ENCODE results near the gene DLGAP4. TPM values are rescaled to one million over a fixed set of nuclear protein-coding genes. Genes with fewer than 3 reads are reported as not detected.

Gene DLGAP4
- polyA plus RNA-seq, 2 of the 4 experiments (the other 2 are of a cell fraction) = 11.9 to 36.7 TPM

GRCh38 chr20:36318166-36318565 is 12.0 kb downstream of the DLGAP4 start:
- ChIA-PET CTCF (interaction anchor here (0.6 kb wide), 1 partner anchor 239 kb away, joined by 3 read pairs; no protein-coding TSS in a partner anchor), POLR2A (no interaction called here)
- H3K4me3 ChIP-seq = no peak overlapping the region
- no peak overlapping the region for H3K4me2 ChIP-seq
- no peak for DNase-seq (ENCODE audit: low read depth in 1 of 2, low spot score in 1 of 2)
- H3K27ac ChIP-seq = no peak overlapping the region
- TF ChIP-seq HOXB13 (CRISPR knock-in tag; IDR thresholded peaks at IDR 0.05; ENCODE audit: low read depth) = no peak
- TF ChIP-seq, protein P1, sequence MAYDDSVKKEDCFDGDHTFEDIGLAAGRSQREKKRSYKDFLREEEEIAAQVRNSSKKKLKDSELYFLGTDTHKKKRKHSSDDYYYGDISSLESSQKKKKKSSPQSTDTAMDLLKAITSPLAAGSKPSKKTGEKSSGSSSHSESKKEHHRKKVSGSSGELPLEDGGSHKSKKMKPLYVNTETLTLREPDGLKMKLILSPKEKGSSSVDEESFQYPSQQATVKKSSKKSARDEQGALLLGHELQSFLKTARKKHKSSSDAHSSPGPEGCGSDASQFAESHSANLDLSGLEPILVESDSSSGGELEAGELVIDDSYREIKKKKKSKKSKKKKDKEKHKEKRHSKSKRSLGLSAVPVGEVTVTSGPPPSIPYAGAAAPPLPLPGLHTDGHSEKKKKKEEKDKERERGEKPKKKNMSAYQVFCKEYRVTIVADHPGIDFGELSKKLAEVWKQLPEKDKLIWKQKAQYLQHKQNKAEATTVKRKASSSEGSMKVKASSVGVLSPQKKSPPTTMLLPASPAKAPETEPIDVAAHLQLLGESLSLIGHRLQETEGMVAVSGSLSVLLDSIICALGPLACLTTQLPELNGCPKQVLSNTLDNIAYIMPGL (CRISPR knock-in tag; IDR thresholded peaks at IDR 0.05; ENCODE audit: borderline replicate concordance) = no peak
- TF ChIP-seq ATOH8 (CRISPR knock-in tag; IDR thresholded peaks at IDR 0.05; ENCODE audit: low read depth) = no peak
- H3K4me1 ChIP-seq = no peaks in the 10 kb centered on the region
- H3K9me3 ChIP-seq = no peaks in the 10 kb centered on the region
- FAIRE-seq = no peak
- 46% methylated on average over 3 of the region's 3 CpGs for WGBS (ENCODE audit: missing lambda C conversion rate)
- no peak for ATAC-seq

DNA sequence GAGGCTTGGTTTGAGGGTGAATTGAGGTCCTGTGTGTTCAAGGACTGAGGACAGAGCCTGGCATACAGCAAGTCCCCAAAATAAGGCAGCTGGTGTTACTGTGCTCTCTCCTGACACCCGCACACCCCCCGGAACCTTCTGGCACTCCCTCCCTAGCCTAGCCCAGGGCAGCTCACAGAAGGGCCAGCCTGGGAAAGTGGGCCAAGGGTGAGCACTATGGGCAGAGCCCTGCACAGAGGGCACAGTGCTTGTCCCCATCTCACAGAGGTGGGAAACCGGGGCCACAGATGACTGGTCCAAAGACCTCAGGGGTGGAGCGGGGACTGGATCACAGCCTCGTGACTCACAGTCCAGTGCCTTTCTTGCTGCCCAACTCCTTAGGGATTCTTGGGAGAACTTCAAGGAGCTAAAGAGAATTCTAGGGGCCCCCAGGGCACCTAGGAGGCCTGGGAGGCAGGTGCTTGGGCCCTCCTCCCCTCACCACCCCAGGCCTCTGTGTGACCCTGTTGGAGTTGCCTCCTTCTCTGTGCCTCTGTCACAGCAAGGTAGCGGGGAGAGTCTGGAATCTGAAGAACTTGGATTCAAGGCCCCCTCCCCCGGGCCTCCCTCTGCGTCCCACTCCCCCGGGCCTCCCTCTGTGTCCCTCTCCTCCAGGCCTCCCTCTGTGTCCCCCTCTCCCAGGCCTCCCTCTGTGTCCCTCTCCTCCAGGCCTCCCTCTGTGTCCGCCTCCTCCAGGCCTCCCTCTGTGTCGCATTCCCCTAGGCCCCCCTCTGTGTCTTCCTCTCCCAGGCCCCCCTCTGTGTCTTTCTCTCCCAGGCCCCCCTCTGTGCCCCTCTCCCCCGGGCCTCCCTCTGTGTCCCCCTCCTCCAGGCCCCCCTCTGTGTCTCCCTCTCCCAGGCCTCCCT is 13.5 kb downstream of the DLGAP4 start:
- H3K27ac ChIP-seq = no peak overlapping the region
- H3K4me3 ChIP-seq = no peak overlapping the region
- ChIA-PET CTCF (no interaction called here), POLR2A (no interaction called here)
- TF ChIP-seq HOXB5 (CRISPR knock-in tag; IDR thresholded peaks at IDR 0.05) = no peak
- TF ChIP-seq, protein P2, sequence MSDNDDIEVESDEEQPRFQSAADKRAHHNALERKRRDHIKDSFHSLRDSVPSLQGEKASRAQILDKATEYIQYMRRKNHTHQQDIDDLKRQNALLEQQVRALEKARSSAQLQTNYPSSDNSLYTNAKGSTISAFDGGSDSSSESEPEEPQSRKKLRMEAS (IDR thresholded peaks at IDR 0.05) = no peak
- no peak for TF ChIP-seq RARB (CRISPR knock-in tag; IDR thresholded peaks at IDR 0.05)
- no peak for TF ChIP-seq MAFK (IDR thresholded peaks at IDR 0.05; ENCODE audit: partially characterized antibody)
- TF ChIP-seq HOXA7 (CRISPR knock-in tag; IDR thresholded peaks at IDR 0.05) = no peak
- TF ChIP-seq SREBF2 (IDR thresholded peaks at IDR 0.05) = no peak
- TF ChIP-seq CHD4 (IDR thresholded peaks at IDR 0.05; ENCODE audit: borderline replicate concordance) = no peak
- FAIRE-seq (no peak), ATAC-seq (no peak), DNase-seq (ENCODE audit: low read depth in 1 of 2, low spot score in 1 of 2) (no peak)
- no peaks in the 10 kb centered on the region for H3K9me3 ChIP-seq
- WGBS (ENCODE audit: missing lambda C conversion rate) = 54% methylated on average over 10 of the region's 12 CpGs
- no peak overlapping the region for H3K4me2 ChIP-seq
- no peaks in the 10 kb centered on the region for H3K4me1 ChIP-seq

DNA sequence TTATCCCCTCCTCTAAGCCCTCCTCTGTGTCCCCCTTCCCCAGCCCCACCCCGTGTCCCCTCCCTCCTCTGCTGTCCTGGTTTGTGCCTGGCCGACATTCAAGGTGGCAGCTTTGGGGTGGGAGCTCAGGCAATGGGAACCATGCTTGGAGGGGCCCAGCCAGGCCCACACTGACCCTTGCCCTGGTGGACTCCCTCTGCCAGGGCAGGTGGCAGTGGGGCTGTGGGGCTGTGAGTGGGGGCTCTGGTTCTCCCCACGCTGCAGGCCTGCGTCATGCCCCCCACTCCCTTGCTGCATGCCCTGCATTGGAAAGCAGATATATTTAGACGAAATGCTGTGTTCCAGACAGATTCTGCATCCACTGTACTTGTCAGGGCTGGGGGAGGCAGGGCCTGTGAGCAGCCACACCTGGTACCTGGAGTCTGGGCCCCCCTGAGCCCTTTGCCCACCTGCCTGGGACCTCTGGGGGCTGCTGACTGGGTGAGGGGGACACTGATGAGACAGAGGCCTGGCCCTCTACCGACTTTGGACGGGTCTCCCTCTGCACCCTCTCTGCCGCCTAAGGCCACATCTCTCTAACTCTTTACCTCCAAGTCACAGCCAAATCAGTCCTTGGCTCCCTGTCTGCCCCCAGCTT is 14.2 kb downstream of the DLGAP4 start:
- DNase-seq (ENCODE audit: low read depth in 1 of 2, low spot score in 1 of 2) (no peak), FAIRE-seq (no peak), ATAC-seq (no peak)
- WGBS (ENCODE audit: missing lambda C conversion rate) = 47% methylated on average over 6 of the region's 8 CpGs
- TF ChIP-seq HDAC2 (IDR thresholded peaks at IDR 0.05) (no peak), CBX2 (IDR thresholded peaks at IDR 0.05; ENCODE audit: borderline replicate concordance, low read depth) (no peak)
- Histone ChIP-seq H3K27ac (no peak overlapping the region), H3K4me1 (no peaks in the 10 kb centered on the region), H3K4me3 (no peak overlapping the region), H3K9me3 (peaks cover 7% of the 10 kb centered on the region; the same call in 2 of the 3 replicates), H3K4me2 (no peak overlapping the region)
- POLR2A ChIA-PET = no interaction called here
- CTCF ChIA-PET = no interaction called here

GRCh38 chr20:36320898-36321695 is 15.0 kb downstream of the DLGAP4 start:
- H3K4me3 ChIP-seq = no peak overlapping the region
- CTCF ChIA-PET = interaction anchor here (0.6 kb wide), 1 partner anchor 902 kb away, joined by 3 read pairs; no protein-coding TSS in a partner anchor
- POLR2A ChIA-PET = no interaction called here

More at GRCh38 chr20:36320898-36321695, 15.0 kb downstream of the DLGAP4 start:
- no peak for ATAC-seq
- TF ChIP-seq HOXB13 (CRISPR knock-in tag; IDR thresholded peaks at IDR 0.05; ENCODE audit: low read depth) = no peak
- no peak for TF ChIP-seq SMC3 (IDR thresholded peaks at IDR 0.05)
- no peak for TF ChIP-seq PHF8 (IDR thresholded peaks at IDR 0.05; ENCODE audit: borderline replicate concordance, low read depth)
- TF ChIP-seq ATOH8 (CRISPR knock-in tag; IDR thresholded peaks at IDR 0.05; ENCODE audit: low read depth) = no peak
- TF ChIP-seq, protein P3, sequence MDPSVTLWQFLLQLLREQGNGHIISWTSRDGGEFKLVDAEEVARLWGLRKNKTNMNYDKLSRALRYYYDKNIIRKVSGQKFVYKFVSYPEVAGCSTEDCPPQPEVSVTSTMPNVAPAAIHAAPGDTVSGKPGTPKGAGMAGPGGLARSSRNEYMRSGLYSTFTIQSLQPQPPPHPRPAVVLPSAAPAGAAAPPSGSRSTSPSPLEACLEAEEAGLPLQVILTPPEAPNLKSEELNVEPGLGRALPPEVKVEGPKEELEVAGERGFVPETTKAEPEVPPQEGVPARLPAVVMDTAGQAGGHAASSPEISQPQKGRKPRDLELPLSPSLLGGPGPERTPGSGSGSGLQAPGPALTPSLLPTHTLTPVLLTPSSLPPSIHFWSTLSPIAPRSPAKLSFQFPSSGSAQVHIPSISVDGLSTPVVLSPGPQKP (IDR thresholded peaks at IDR 0.05; ENCODE audit: low read depth, low read length) = no peak
- TF ChIP-seq FOXS1 (CRISPR knock-in tag; IDR thresholded peaks at IDR 0.05) = no peak
- no peak for TF ChIP-seq GATA3 (IDR thresholded peaks at IDR 0.05; ENCODE audit: borderline replicate concordance)
- TF ChIP-seq ZNF302 (CRISPR knock-in tag; IDR thresholded peaks at IDR 0.05) = no peak
- TF ChIP-seq, protein P4, sequence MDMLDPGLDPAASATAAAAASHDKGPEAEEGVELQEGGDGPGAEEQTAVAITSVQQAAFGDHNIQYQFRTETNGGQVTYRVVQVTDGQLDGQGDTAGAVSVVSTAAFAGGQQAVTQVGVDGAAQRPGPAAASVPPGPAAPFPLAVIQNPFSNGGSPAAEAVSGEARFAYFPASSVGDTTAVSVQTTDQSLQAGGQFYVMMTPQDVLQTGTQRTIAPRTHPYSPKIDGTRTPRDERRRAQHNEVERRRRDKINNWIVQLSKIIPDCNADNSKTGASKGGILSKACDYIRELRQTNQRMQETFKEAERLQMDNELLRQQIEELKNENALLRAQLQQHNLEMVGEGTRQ (IDR thresholded peaks at IDR 0.05) = no peak
- no peak for TF ChIP-seq CBX8 (IDR thresholded peaks at IDR 0.05)
- WGBS (ENCODE audit: missing lambda C conversion rate) = 69% methylated on average over 24 of the region's 24 CpGs
- no peak for FAIRE-seq
- no peak for DNase-seq (ENCODE audit: low read depth in 1 of 2, low spot score in 1 of 2)
- peaks cover 12% of the 10 kb centered on the region; the same call in 2 of the 3 replicates for H3K9me3 ChIP-seq
- H3K27ac ChIP-seq = no peak overlapping the region
- no peaks in the 10 kb centered on the region for H3K4me1 ChIP-seq
- no peak overlapping the region for H3K4me2 ChIP-seq
